ENCODE data around the gene SHROOM3. TPM values are rescaled to one million over a fixed set of nuclear protein-coding genes. Genes with fewer than 3 reads are reported as not detected.

SHROOM3 gene
- total and polyA plus RNA-seq, 2 of the 13 experiments (the other 11 are each of a cell fraction or from before 2014, with no cell fraction given), result 0.01 TPM; not detected in 1

DNA sequence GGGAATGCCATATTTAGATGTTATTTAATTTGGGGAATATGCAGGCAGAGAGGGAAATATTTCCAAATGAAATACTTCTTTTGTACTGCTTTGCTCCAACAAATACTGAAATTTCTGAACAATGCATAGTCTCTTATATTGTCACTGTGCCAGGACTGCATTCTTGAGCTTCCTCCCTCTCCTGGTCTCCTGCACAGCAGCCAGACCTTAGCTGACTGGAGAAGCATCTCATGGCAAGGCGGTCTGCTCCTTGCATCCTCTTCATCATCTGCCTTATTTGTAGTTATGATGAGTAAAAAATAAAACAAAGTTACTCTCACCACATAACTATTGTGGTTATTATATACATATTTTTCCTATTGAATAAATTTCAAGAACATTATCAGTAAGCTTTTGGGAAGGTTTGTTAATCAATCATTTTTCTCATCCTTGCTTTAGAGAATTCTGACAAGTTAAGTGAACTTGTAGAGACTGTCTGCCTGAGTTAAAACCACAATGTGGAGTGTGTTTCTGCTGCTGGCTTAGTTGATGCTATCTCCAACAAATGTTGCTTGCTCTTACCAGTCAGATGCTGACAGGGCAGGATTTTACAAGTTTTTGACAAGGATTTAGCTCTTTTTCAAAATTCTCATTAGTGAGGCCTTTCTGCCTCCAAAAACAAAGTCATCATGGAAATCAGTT, 309.4 kb downstream of the SHROOM3 start:
- CTCF ChIA-PET (ENCODE audit: low intra/inter-chr PET ratio, low total read pairs), result no interaction called here
- POLR2A ChIA-PET, result no interaction called here
- 0% methylated on average over 1 of the region's 1 CpG for WGBS (ENCODE audit: low lambda C conversion rate)
- Histone ChIP-seq H3K79me2 (ENCODE audit: insufficient read depth, low read length) (no peaks in the 10 kb centered on the region), H4K20me1 (ENCODE audit: insufficient read depth, low read length) (no peaks in the 10 kb centered on the region), H3K4me3 (replicated peaks in 1 of 3; ENCODE audit: insufficient read depth in 1 of 3, low read depth in 2 of 3, low read length in 3 of 3) (no peak overlapping the region), H3K9me3 (ENCODE audit: low read length) (no peaks in the 10 kb centered on the region), H3K9ac (ENCODE audit: insufficient read depth, low read depth, low read length) (no peak overlapping the region), H3K27ac (ENCODE audit: extremely low read length, insufficient read depth, low read length) (no peak overlapping the region), H2AFZ (ENCODE audit: low read length) (no peak overlapping the region), H3K4me1 (ENCODE audit: insufficient read depth, low read length) (no peaks in the 10 kb centered on the region), H3K4me2 (ENCODE audit: low read depth, low read length) (no peak overlapping the region), H3K27me3 (ENCODE audit: control insufficient read depth in 1 of 2, insufficient read depth in 2 of 2, low read length in 2 of 2) (no peaks in the 10 kb centered on the region; a peak in 1 of 5 replicates), H3K36me3 (replicated peaks in 1 of 2; ENCODE audit: control insufficient read depth in 1 of 2, insufficient read depth in 2 of 2, low read length in 2 of 2) (no peaks in the 10 kb centered on the region)
- intact Hi-C loops (cut with micrococcal nuclease; ENCODE audit: unreplicated experiment) (no loop called here), in situ Hi-C loops (cut with HindIII; ENCODE audit: extremely low pct_ligation_motif_present, low pct_unique_long_range_greater_than_20kb) (no loop called here)
- FAIRE-seq, result no peak
- BruUV-seq (replicated peaks), result no TSS peak
- no peak for DNase-seq (ENCODE audit: low spot score)
- no peak for ATAC-seq
- TF ChIP-seq, protein P1, sequence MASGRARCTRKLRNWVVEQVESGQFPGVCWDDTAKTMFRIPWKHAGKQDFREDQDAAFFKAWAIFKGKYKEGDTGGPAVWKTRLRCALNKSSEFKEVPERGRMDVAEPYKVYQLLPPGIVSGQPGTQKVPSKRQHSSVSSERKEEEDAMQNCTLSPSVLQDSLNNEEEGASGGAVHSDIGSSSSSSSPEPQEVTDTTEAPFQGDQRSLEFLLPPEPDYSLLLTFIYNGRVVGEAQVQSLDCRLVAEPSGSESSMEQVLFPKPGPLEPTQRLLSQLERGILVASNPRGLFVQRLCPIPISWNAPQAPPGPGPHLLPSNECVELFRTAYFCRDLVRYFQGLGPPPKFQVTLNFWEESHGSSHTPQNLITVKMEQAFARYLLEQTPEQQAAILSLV (CRISPR knock-in tag; IDR thresholded peaks at IDR 0.05; ENCODE audit: borderline replicate concordance), result no peak
- TF ChIP-seq MAFK (conservative IDR thresholded peaks at IDR 0.05 in 1 of 2, IDR thresholded peaks at IDR 0.05 in 1 of 2; ENCODE audit: low read length in 2 of 2) (peak in 1 of 2 experiments; percentile 16; a peak in 1 of 4 replicates), RBAK (CRISPR knock-in tag; IDR thresholded peaks at IDR 0.05) (no peak)

- in situ Hi-C loops (cut with HindIII; ENCODE audit: extremely low pct_ligation_motif_present, low pct_unique_long_range_greater_than_20kb) (no loop called here), intact Hi-C loops (cut with micrococcal nuclease; ENCODE audit: unreplicated experiment) (no loop called here)
- Histone ChIP-seq H3K4me2 (ENCODE audit: low read depth, low read length) (no peak overlapping the region), H3K27me3 (ENCODE audit: control insufficient read depth in 1 of 2, insufficient read depth in 2 of 2, low read length in 2 of 2) (no peaks in the 10 kb centered on the region; a peak in 1 of 5 replicates), H3K4me3 (replicated peaks in 1 of 3; ENCODE audit: insufficient read depth in 1 of 3, low read depth in 2 of 3, low read length in 3 of 3) (no peak overlapping the region), H3K27ac (ENCODE audit: extremely low read length, insufficient read depth, low read length) (no peak overlapping the region), H3K9ac (ENCODE audit: insufficient read depth, low read depth, low read length) (no peak overlapping the region), H3K4me1 (ENCODE audit: insufficient read depth, low read length) (no peaks in the 10 kb centered on the region), H3K9me3 (ENCODE audit: low read length) (no peaks in the 10 kb centered on the region), H3K36me3 (replicated peaks in 1 of 2; ENCODE audit: control insufficient read depth in 1 of 2, insufficient read depth in 2 of 2, low read length in 2 of 2) (no peaks in the 10 kb centered on the region), H4K20me1 (ENCODE audit: insufficient read depth, low read length) (no peaks in the 10 kb centered on the region), H3K79me2 (ENCODE audit: insufficient read depth, low read length) (no peaks in the 10 kb centered on the region), H2AFZ (ENCODE audit: low read length) (no peak overlapping the region)
- CTCF ChIA-PET (ENCODE audit: low intra/inter-chr PET ratio, low total read pairs), result no interaction called here
- DNase-seq (ENCODE audit: low spot score), result no peak
- POLR2A ChIA-PET, result no interaction called here
- no peak for ATAC-seq
- WGBS (ENCODE audit: low lambda C conversion rate), result 53% methylated on average over 1 of the region's 1 CpG
- no TSS peak for BruUV-seq (replicated peaks)
- no peak for FAIRE-seq
- no peak for TF ChIP-seq CREB1 (IDR thresholded peaks at IDR 0.05)
- no peak for TF ChIP-seq CREB1 (CRISPR knock-in tag; IDR thresholded peaks at IDR 0.05)
- TF ChIP-seq ZNF24 (IDR thresholded peaks at IDR 0.05), result no peak
- no peak for TF ChIP-seq YY1 (IDR thresholded peaks at IDR 0.05; ENCODE audit: insufficient read depth, insufficient replicate concordance, low read depth, low read length)
- TF ChIP-seq IRX3 (CRISPR knock-in tag; IDR thresholded peaks at IDR 0.05; ENCODE audit: borderline replicate concordance, low read depth), result no peak
- no peak for TF ChIP-seq ATF1 (CRISPR knock-in tag; IDR thresholded peaks at IDR 0.05)
- TF ChIP-seq RARA (CRISPR knock-in tag; IDR thresholded peaks at IDR 0.05), result no peak
- no peak for TF ChIP-seq NCOA2 (CRISPR knock-in tag; IDR thresholded peaks at IDR 0.05)
- TF ChIP-seq ZNF468 (CRISPR knock-in tag; IDR thresholded peaks at IDR 0.05), result no peak
- TF ChIP-seq ZFP37 (CRISPR knock-in tag; IDR thresholded peaks at IDR 0.05; ENCODE audit: borderline replicate concordance), result no peak
- TF ChIP-seq HDAC2 (CRISPR knock-in tag; IDR thresholded peaks at IDR 0.05), result no peak
- TF ChIP-seq ZNF432 (CRISPR knock-in tag; IDR thresholded peaks at IDR 0.05; ENCODE audit: borderline replicate concordance), result no peak
- TF ChIP-seq NFRKB (IDR thresholded peaks at IDR 0.05), result no peak
- TF ChIP-seq, protein P2, sequence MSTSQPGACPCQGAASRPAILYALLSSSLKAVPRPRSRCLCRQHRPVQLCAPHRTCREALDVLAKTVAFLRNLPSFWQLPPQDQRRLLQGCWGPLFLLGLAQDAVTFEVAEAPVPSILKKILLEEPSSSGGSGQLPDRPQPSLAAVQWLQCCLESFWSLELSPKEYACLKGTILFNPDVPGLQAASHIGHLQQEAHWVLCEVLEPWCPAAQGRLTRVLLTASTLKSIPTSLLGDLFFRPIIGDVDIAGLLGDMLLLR (CRISPR knock-in tag; IDR thresholded peaks at IDR 0.05), result no peak
- TF ChIP-seq PHF20 (CRISPR knock-in tag; IDR thresholded peaks at IDR 0.05), result no peak
These were observed 310.2 kb downstream of the SHROOM3 start for GRCh38 chr4:76745240-76745639.

All from HepG2 (cell line).